GM18858 (cell line): Measurements from ENCODE around the gene PRAMEF33.
"Not testable (repeated sequence)": the region's sequence is repeated elsewhere in the genome, so short reads cannot be mapped to it uniquely, and the experiment has no call there.

Source experiments
- ATAC-seq: cut with Tn5 transposase; IDR thresholded peaks from one replicate; pipeline ENCODE4 v1.9.1; 2021; ENCODE audit not compliant: unreplicated experiment

PRAMEF33 gene, protein sequence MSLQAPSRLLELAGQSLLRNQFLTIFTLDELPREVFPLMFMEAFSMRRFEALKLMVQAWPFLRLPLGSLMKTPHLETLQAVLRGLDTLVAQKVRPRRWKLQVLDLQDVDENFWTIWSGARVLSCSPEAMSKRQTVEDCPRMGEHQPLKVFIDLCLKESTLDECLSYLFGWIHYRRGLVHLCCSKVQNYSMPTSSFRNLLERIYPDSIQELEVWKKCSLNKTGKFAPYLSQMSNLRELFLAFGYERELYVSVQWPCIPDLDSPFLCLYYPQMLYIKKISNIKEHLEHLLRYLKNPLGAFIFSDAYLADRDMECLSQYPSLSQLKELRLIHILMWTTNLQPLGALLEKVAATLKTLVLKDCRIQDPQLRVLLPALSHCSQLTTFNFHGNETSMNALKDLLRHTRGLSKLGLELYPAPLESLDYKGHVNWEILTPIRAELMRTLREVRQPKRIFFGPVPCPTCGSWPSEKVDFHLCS

DNA sequence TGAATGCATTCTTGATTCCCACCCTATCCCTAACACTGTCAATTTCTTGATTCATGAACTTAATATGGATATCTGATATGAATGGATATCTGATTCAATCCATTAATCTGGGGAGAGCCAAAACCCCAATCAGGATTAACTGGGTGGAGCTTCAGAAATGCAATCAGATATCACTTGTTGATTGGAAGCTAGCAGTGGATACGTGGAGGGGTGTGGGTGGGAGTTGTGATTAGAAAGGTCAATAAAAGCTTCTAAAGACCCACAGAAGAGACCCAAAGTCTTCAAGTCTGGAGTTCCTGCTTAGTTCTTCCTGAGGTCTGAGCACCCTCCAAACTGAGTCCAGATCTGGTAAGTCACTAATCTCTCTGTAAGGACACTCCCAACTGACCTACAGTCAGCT lies at the start of gene PRAMEF33:
PRAMEF33 (plus strand) TSS at position 301 of the 400 bp plus-strand sequence. CDS start 2,416 bp downstream, outside the sequence.
- not testable (repeated sequence) for ATAC-seq

DNA sequence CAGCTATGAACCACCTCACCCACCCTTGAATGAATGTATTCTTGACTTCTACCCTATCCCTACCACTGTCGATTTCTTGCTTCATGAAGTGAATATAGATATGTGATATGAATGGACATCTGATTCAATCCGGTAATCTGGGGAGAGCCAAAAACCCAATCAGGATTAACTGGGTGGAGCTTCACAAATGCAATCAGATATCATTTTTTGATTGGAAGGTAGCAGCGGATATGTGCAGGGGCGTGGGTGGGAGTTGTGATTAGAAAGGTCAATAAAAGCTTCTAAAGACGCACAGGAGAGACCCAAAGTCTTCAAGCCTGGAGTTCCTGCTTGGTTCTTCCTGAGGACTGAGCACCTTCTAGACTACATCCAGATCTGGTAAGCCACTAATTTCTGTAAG lies 49.4 kb upstream of the PRAMEF33 start, which contains the start of gene PRAMEF5:
PRAMEF5 (plus strand) TSS at position 301 of the 400 bp plus-strand sequence. CDS start 5,071 bp downstream, outside the sequence.
- ATAC-seq = not testable (repeated sequence)

DNA sequence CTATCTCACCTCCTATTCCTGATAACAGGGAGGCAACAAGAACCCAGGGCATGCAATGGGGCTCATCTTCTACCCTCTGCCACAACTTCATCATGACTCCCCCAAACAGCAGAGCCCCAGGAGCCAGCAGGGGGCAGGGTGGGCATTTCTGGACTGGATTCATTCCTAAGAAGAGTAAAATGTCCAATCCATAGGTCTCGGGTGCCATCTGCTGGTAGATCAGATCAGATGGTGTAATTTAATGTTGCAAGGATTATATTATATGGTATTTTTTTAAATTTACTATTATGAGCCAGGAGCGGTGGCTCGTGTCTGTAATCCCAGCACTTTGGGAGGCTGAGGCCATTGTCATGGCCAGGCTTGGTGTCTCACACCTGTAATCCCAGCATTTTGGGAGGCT lies 38.2 kb upstream of the PRAMEF33 start:
- not testable (repeated sequence) for ATAC-seq

DNA sequence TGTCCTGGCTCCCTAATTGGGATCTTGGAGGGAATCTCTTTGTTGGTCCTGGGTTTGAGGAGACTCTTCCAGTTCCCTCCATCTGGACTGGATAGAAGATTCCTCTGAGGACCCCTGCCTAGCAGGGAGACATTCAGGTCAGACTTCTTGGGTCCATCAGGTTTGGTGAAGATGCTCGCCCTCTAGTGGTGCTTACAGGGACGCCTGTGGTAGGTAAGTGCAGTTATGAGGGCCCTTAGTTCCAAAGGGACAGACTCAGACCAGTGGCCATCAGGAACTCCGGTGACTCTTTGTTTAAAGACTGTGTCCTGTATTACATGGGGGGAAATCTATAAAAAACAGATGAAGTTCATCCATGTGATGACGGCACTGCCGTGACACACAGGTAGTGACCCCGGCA lies 26.3 kb upstream of the PRAMEF33 start:
- not testable (repeated sequence) for ATAC-seq

DNA sequence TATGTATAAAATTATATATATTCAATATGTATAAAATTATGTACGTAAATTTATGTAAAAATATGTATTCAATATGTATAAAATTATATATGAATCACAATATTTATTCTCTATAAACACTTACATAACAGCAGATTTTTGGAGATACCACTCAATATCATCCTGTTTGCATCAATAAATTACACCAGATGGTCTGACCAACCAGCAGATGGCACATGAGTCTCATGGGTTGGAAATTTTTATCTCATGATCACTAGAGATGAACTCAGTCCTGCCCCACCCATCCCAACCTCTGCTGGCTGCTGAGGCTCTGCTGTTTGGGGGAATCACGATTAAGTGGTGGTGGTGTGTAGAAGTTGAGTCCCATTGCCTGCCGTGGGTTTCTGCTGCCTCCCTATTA lies 23.7 kb upstream of the PRAMEF33 start:
- not testable (repeated sequence) for ATAC-seq

- not testable (repeated sequence) for ATAC-seq
Observed at GRCh38 chr1:13285037-13285436, 18.3 kb upstream of the PRAMEF33 start, which contains the start of gene PRAMEF8. Gene PRAMEF8, minus strand, starts transcription at chr1:13285137. Its CDS starts 1,046 bp downstream, at chr1:13284091.

DNA sequence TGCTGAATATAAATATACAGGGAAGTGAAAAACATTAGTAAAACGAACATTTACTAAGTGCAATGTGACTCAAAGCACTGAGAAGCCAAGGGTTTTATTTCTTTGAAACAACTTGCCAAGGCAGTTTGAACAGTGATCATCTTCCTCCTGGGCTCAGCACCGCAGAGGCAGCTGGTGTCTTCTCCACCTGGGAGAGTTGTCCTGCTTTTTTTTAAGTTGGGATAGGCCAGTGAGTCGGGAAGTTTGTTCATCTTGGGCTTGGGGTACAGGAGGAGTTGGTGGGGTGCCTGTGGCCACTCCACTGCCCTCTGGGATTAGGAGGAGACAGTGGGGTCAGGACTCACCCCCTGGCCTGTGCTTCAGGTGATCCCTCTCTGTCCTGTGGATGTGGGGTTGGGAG lies 14.3 kb upstream of the PRAMEF33 start:
- not testable (repeated sequence) for ATAC-seq

DNA sequence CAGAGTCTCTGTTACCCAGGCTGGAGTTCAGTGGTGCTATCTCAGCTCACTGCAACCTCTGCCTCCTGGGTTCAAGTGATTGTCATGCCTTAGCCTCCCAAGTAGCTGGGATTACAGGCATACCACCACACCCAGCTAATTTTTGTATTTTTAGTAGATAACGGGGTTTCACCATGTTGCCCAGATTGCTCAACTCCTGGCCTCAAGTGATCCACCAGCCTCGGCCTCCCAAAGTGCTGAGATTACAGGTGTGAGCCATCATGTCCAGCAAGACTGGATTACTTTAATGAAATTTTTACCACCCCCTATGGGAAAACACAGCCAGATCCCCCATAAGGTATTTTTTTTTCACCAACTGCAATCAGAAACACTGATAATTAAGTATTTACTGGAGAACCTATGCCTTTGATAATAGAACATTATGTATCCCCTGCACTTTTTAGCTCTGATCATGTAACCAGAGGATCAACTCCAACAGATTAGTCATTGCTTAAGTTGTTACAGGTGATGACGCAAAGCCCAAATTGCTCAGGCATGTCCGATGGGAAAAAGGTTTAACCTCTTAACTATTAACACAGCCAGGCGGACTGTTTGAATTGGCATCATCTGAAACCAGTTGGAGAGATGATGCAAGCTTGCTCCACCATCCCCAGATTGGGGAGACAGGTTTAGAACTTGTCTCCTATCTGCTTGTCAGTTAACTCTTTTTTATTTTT lies 6.0 kb upstream of the PRAMEF33 start:
- not testable (repeated sequence) for ATAC-seq

GRCh38 chr1:13298699-13299098 lies 4.6 kb upstream of the PRAMEF33 start:
- ATAC-seq = not testable (repeated sequence)

- not testable (repeated sequence) for ATAC-seq
Observed at GRCh38 chr1:13302197-13302596, 1.1 kb upstream of the PRAMEF33 start.

DNA sequence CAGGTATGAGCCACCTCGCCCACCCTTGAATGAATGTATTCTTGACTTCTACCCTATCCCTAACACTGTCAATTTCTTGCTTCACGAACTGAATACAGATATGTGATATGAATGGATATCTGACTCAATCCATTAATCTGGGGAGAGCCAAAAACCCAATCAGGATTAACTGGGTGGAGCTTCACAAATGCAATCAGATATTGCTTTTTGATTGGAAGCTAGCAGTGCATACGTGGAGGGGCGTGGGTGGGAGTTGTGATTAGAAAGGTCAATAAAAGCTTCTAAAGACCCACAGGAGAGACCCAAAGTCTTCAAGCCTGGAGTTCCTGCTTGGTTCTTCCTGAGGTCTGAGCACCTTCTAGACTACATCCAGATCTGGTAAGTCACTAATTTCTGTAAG lies 11.9 kb downstream of the PRAMEF33 start, which contains the start of gene PRAMEF15:
PRAMEF15 (plus strand) TSS at position 301 of the 400 bp plus-strand sequence. CDS start 2,827 bp downstream, outside the sequence.
- not testable (repeated sequence) for ATAC-seq

DNA sequence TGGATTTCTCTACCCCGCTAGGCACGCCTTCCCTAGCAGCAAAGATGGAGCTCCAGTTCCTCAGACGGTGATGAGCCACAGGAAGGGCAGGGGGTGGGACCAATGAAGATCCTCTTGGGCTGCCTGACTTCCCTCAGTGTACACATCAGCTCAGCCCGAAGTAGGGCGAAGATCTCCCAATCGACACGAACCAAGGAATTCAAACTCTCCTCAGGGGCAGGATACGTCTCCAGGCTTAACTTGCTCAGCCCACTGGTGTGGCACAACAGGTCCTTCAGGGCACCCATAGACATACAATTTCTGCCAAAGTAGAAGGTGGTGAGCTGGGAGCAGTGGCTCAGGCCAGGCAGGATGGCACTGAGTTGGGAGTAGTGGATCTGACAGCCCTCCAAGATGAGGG lies 39.2 kb downstream of the PRAMEF33 start:
- ATAC-seq = not testable (repeated sequence)

DNA sequence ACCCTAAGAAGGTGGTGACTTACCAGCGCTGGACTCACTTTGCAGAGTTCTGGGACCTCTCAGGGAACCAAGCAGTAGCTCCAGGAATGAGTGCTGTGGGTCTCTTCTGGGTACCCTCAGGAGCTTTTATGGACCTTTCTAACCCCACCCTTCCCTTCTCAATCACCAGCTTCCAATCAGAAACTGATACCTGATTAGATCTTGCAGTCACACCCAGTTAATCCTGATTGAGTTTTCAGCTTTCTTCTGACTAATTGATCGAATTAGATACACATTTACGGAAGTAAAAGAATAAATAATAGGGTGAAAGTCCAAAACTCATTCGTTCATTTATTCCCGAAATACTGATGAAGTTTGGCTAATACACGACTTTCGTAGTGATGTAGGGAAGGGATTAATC lies 43.7 kb downstream of the PRAMEF33 start, which contains the start of gene PRAMEF14:
PRAMEF14 (minus strand) TSS at position 101 of the 400 bp plus-strand sequence. CDS start 1,820 bp downstream, outside the sequence.
- not testable (repeated sequence) for ATAC-seq

DNA sequence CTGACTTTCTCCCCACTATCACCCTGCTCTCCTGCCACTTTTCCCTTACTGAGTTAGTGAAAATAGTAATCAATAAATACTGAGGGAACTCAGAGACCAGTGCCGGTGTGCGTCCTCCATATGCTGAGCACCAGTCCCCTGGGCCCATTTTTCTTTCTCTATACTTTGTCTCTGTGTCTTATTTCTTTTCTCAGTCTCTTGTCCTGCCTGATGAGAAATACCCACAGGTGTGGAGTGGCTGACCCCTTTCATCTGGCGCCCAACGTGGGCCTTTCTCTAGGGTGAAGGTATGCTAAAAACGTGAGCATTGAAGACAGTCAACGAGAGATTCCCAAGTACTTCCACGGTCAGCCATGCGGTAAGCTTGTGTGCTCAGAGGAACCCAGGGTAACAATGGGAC lies 50.1 kb downstream of the PRAMEF33 start:
- ATAC-seq = not testable (repeated sequence)

- ATAC-seq = not testable (repeated sequence)
Observed at GRCh38 chr1:13354475-13354874, 51.1 kb downstream of the PRAMEF33 start.

- ATAC-seq = not testable (repeated sequence)
Observed at GRCh38 chr1:13356774-13357173, 53.4 kb downstream of the PRAMEF33 start.
